Uterus (tissue), 4 donors: ENCODE results near the gene SART1. TPM values are rescaled to one million over a fixed set of nuclear protein-coding genes. Genes with fewer than 3 reads are reported as not detected.

ENCODE experiments used
- DNase-seq, 2 donors: peaks; one replicate each; pipeline ENCODE4 v3.0.0-alpha.2; 2019 to 2020
- H3K27ac ChIP-seq, 2 donors: fragments of 200-600 bp; sonication (generic); 1 replicate in 1 of 2; 2 replicates in 1 of 2; pipeline ENCODE4 v1.5.1; 2016 to 2018
- H3K27me3 ChIP-seq, 2 donors: fragments of 200-600 bp; sonication (generic); one replicate each; pipeline ENCODE4 v1.5.1; 2018 to 2019; ENCODE audit warnings: control low read depth in 1 of 2
- H3K36me3 ChIP-seq, 2 donors: fragments of 200-600 bp; sonication (generic); one replicate each; pipeline ENCODE4 v1.5.1; 2019; ENCODE audit warnings: control low read depth in 1 of 2
- H3K4me1 ChIP-seq, 2 donors: fragments of 200-600 bp; sonication (generic); one replicate each; pipeline ENCODE4 v1.5.1; 2018 to 2019; ENCODE audit warnings: control low read depth in 1 of 2
- H3K4me3 ChIP-seq, 2 donors: fragments of 200-600 bp; sonication (generic); 1 replicate in 1 of 2; 2 replicates in 1 of 2; pipeline ENCODE4 v1.5.1; 2018 to 2019; ENCODE audit warnings: mild to moderate bottlenecking in 1 of 2
- H3K9me3 ChIP-seq, 2 donors: fragments of 200-600 bp; sonication (generic); one replicate each; pipeline ENCODE4 v1.5.1; 2019; ENCODE audit warnings: control low read depth in 1 of 2
- POLR2A ChIP-seq, 2 donors: fragments of 450-650 bp; IDR thresholded peaks; one replicate each; pipeline ENCODE4 v1.6.1; 2016; ENCODE audit warnings: antibody characterized with exemption in 2 of 2, mild to moderate bottlenecking in 1 of 2, moderate library complexity in 1 of 2
- intact Hi-C: fragments of 100-400 bp; cut with DNase I; formaldehyde crosslinking; loops from one replicate; pipeline ENCODE4 v1.15.1; 2023; ENCODE audit warnings: low total_unique reads
- total RNA-seq, 4 donors: library from RNA; depleted of rRNA in 3 of 4; stranded (reverse); fragments of >200 nt in 3 of 4; gene quantifications; one replicate each; pipeline versions ENCODE4 v1.1.0 to v1.2.4, GENCODE V29; 2014 to 2023
- TF ChIP-seq, protein P1 (sequence below), 4 experiments: fragments of 200-600 bp in 2 of 4; fragments of 450-650 bp in 2 of 4; sonication (generic) in 2 of 4; IDR thresholded peaks; one replicate each; pipeline ENCODE4 v1.5.1; 2016 to 2019; ENCODE audit warnings: antibody characterized with exemption in 4 of 4, mild to moderate bottlenecking in 2 of 4, moderate library complexity in 1 of 4
- donor health status: DM: yes; HTN: yes; CAD: no.

The SART1 gene
- total RNA-seq, 4 donors from 2014 or later: 10.3 to 77.9 (median 30.5) TPM

DNA sequence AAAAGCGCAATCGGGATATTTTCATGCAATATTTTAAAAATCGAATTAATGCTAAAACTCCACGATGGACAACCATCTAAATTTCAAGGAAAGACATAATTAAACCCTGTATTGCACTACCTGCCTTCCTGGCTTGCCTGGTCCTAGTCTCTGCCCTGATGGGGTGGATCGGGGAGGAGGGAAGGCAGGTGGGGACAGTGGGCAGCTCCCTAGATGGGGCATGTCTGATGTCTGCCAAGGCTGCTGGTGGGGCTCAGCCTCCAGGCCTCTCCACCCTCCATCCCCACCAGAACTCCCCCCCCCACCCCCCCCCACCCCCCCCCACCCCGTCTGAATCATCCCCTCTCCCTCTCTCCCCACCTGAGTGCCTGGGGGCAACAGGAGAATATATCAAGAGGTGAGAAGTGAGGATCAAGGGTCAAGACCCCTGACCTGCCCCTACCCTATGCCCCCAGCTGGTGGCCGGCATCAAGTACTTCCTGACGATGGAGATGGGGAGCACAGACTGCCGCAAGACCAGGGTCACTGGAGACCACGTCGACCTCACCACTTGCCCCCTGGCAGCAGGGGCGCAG, 50.9 kb downstream of the SART1 start:
- H3K27me3 ChIP-seq: peaks cover 0 to 19% of the 10 kb centered on the region in 2 donors
- peak overlapping the region in 1 of 2 donors; percentile 24 for H3K4me3 ChIP-seq
- intact Hi-C loops: no loop called here
- peaks cover 0 to 4% of the 10 kb centered on the region in 2 donors for H3K4me1 ChIP-seq
- no peaks in the 10 kb centered on the region for H3K36me3 ChIP-seq
- no peak overlapping the region for H3K27ac ChIP-seq
- no peaks in the 10 kb centered on the region for H3K9me3 ChIP-seq
- TF ChIP-seq POLR2A (IDR thresholded peaks at IDR 0.05): no peak
- TF ChIP-seq, protein P1, sequence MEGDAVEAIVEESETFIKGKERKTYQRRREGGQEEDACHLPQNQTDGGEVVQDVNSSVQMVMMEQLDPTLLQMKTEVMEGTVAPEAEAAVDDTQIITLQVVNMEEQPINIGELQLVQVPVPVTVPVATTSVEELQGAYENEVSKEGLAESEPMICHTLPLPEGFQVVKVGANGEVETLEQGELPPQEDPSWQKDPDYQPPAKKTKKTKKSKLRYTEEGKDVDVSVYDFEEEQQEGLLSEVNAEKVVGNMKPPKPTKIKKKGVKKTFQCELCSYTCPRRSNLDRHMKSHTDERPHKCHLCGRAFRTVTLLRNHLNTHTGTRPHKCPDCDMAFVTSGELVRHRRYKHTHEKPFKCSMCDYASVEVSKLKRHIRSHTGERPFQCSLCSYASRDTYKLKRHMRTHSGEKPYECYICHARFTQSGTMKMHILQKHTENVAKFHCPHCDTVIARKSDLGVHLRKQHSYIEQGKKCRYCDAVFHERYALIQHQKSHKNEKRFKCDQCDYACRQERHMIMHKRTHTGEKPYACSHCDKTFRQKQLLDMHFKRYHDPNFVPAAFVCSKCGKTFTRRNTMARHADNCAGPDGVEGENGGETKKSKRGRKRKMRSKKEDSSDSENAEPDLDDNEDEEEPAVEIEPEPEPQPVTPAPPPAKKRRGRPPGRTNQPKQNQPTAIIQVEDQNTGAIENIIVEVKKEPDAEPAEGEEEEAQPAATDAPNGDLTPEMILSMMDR (IDR thresholded peaks at IDR 0.05): no peak
- DNase-seq: no peak

DNA sequence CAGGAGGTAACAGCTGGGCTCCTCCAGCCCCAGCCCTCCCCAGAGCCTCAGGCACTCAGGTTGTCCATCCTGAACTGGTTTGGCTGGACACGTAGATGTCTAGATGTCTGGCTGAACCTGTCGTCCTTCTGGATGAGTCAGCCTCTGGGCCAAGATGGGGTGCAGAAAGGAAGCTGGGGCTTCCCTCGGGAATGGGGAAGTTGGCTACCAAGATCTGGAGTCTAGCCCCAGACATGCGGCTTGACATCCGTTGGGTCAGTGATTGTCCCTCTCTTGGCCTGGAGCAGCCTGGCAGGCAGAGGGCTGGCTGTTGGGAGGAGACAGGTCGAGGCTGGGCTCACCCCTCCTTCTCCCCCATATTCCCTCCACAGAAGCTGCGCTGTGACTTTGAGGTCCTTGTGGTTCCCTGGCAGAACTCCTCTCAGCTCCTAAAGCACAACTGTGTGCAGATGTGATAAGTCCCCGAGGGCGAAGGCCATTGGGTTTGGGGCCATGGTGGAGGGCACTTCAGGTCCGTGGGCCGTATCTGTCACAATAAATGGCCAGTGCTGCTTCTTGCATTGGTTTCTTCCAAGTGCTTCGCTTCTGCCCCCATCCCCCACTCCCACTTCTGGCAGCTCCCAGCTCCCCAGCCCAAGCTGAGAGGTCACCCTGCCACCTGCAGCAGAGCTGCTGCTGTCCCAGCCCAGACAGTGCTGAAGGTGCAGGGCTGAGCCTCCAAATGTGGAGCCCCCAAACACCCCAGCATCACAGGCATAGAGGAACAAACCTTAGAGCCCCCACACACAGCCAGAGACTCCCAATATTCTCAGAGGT, 51.6 kb downstream of the SART1 start:
- Histone ChIP-seq H3K9me3 (no peaks in the 10 kb centered on the region), H3K27me3 (peaks cover 0 to 19% of the 10 kb centered on the region in 2 donors), H3K4me1 (peaks cover 0 to 4% of the 10 kb centered on the region in 2 donors), H3K4me3 (no peak overlapping the region), H3K36me3 (no peaks in the 10 kb centered on the region), H3K27ac (no peak overlapping the region)
- TF ChIP-seq POLR2A (IDR thresholded peaks at IDR 0.05): no peak
- TF ChIP-seq, protein P1 (IDR thresholded peaks at IDR 0.05): no peak
- intact Hi-C loops: no loop called here
- no peak for DNase-seq

DNA sequence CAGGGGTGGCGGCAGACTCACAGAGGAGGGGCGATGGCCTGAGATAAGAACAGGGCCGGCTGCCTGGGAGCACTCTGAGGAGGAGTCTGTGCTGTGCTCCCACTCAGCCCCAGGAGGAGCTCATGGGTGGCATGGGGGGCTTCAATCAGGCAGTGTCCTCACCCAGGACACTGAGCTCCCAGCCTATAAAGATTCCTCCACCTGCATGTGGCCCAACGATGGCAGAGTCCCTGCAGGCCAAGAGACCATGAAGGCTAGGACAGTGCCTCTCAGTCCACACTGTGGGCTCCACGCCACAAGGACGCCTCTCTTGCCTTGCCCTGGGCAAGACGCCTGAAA, 52.2 kb downstream of the SART1 start:
- Histone ChIP-seq H3K9me3 (no peaks in the 10 kb centered on the region), H3K4me1 (peaks cover 0 to 4% of the 10 kb centered on the region in 2 donors), H3K36me3 (no peaks in the 10 kb centered on the region), H3K27ac (no peak overlapping the region), H3K4me3 (no peak overlapping the region), H3K27me3 (peaks cover 0 to 19% of the 10 kb centered on the region in 2 donors)
- DNase-seq: no peak
- intact Hi-C loops: no loop called here
- TF ChIP-seq, protein P1 (IDR thresholded peaks at IDR 0.05): no peak
- no peak for TF ChIP-seq POLR2A (IDR thresholded peaks at IDR 0.05)

DNA sequence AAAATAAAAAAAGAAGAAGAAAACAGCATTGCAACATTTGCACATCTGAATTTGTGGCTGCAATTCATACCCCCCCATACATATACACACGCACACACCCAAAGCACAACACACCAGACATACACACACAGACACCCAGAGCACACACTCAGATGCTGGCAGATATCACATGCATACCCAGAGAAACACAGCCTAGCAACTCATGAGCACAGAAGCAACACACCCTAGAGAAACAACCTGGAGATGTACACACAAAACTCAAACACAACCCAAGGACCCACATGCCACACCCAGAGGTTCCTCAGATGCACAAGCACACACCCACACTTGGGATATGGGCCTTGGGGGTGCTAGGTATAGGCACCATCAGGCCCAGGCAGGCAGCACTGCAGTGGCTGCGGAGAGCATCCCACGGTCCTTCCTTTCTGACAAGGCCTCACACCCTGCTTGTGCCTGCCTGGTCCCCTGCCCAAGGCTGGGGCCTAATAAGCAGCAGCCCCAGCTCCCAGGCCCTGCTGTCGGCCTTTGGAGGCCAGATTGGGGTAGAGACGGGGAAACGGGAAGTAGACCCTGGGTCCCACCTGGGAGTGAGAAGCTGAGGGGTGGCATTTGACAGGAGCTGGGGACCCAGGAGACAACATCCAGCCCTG, 53.4 kb downstream of the SART1 start:
- H3K27ac ChIP-seq: no peak overlapping the region
- TF ChIP-seq POLR2A (IDR thresholded peaks at IDR 0.05): no peak
- TF ChIP-seq, protein P1 (IDR thresholded peaks at IDR 0.05): no peak
- H3K9me3 ChIP-seq: no peaks in the 10 kb centered on the region
- peaks cover 0 to 4% of the 10 kb centered on the region in 2 donors for H3K4me1 ChIP-seq
- H3K36me3 ChIP-seq: no peaks in the 10 kb centered on the region
- no peak for DNase-seq
- intact Hi-C loops: no loop called here
- peaks cover 0 to 19% of the 10 kb centered on the region in 2 donors for H3K27me3 ChIP-seq
- no peak overlapping the region for H3K4me3 ChIP-seq

DNA sequence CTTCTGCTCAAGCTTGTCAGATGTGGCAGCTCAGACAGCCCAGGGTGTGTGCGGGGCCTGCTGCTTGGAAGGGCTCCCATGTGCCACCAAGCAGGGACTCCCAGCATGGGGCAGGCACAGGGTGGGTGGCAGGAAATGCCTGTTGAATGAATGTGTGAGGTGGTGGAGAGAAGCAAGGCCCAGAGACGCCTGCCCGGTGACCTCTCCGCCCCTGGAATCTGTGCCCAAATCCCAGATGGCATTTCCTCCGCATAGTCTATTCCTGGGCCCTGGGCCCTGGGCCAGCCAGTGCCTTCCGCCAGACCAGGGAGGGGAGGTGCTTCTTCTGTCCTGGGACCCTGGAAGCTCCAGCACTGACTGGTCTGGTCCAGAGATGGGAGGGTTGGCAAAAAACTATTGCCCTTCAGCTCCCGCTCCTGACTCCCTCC, 53.9 kb downstream of the SART1 start:
- Histone ChIP-seq H3K27me3 (peaks cover 0 to 19% of the 10 kb centered on the region in 2 donors), H3K36me3 (no peaks in the 10 kb centered on the region), H3K9me3 (no peaks in the 10 kb centered on the region), H3K4me3 (no peak overlapping the region), H3K27ac (no peak overlapping the region), H3K4me1 (peaks cover 0 to 4% of the 10 kb centered on the region in 2 donors)
- TF ChIP-seq POLR2A (IDR thresholded peaks at IDR 0.05): no peak
- TF ChIP-seq, protein P1 (IDR thresholded peaks at IDR 0.05): no peak
- intact Hi-C loops: no loop called here
- no peak for DNase-seq
